HepG2 (cell line): Measurements from ENCODE around the gene WDCP. TPM values are rescaled to one million over a fixed set of nuclear protein-coding genes. Genes with fewer than 3 reads are reported as not detected.

Source experiments
- EZH2 ChIP-seq: conservative IDR thresholded peaks from 2 replicates; pipeline ENCODE4 v1.6.1; 2012; ENCODE audit warnings: mild to moderate bottlenecking, low read depth, low read length, moderate library complexity
- FOXK1 ChIP-seq: sonication (generic); formaldehyde crosslinking; IDR thresholded peaks from 2 replicates; pipeline ENCODE4 v1.4.0; 2020; ENCODE audit warnings: low read depth, missing genetic modification reagents, borderline replicate concordance
- RBFOX2 ChIP-seq: fragments of 200-400 bp; formaldehyde crosslinking; IDR thresholded peaks from 2 replicates; pipeline ENCODE4 v1.6.1; 2017; ENCODE audit warnings: low read depth, mild to moderate bottlenecking, low read length
- TBL1XR1 ChIP-seq: fragments of 150-350 bp; IDR thresholded peaks from 2 replicates; pipeline ENCODE4 v1.6.1; 2014; ENCODE audit warnings: borderline replicate concordance, low read length; ENCODE audit not compliant: partially characterized antibody
- TRIM24 ChIP-seq: sonication (generic); formaldehyde crosslinking; IDR thresholded peaks from 2 replicates; pipeline ENCODE4 v1.8.0; 2022; ENCODE audit warnings: mild to moderate bottlenecking, missing genetic modification reagents
- YEATS2 ChIP-seq: sonication (generic); formaldehyde crosslinking; IDR thresholded peaks from 2 replicates; pipeline ENCODE4 v1.4.0; 2020; ENCODE audit warnings: missing genetic modification reagents, borderline replicate concordance
- ZIK1 ChIP-seq: sonication (generic); formaldehyde crosslinking; IDR thresholded peaks from 2 replicates; pipeline ENCODE4 v1.5.0; 2020; ENCODE audit warnings: mild to moderate bottlenecking, low read depth, missing genetic modification reagents, borderline replicate concordance
- ZNF607 ChIP-seq: sonication (generic); formaldehyde crosslinking; IDR thresholded peaks from 2 replicates; pipeline ENCODE4 v1.5.1; 2020; ENCODE audit warnings: missing genetic modification reagents, mild to moderate bottlenecking, borderline replicate concordance
- polyA plus RNA-seq, 8 experiments: library from polyadenylated mRNA; depleted of rRNA in 3 of 8; stranded (reverse) in 7 of 8; unstranded in 1 of 8; fragments of >200 nt; fragmentation: Illumina TruSeq in 4 of 8; extraction: Trizol in 4 of 8; gene quantifications; 2 replicates each; pipeline versions ENCODE4 v1.2.1 to v1.2.3, GENCODE V29; 2011 to 2016; ENCODE audit warnings: low read depth in 4 of 8, missing spikeins in 1 of 8, mixed read lengths in 1 of 8; ENCODE audit not compliant: insufficient read depth in 1 of 8
- total RNA-seq, 5 experiments: library from RNA; depleted of rRNA; stranded (reverse); fragments of >200 nt; fragmentation: Illumina TruSeq; extraction: Trizol; gene quantifications; 2 replicates each; pipeline ENCODE4 v1.2.3, GENCODE V29; 2016; ENCODE audit warnings: low read depth in 1 of 5
- TF ChIP-seq, protein P1 (sequence below): sonication (generic); formaldehyde crosslinking; IDR thresholded peaks from 2 replicates; pipeline ENCODE4 v1.4.0; 2020; ENCODE audit warnings: mild to moderate bottlenecking, missing genetic modification reagents
- TF ChIP-seq, protein P2 (sequence below): sonication (generic); formaldehyde crosslinking; IDR thresholded peaks from 2 replicates; pipeline ENCODE4 v1.4.0; 2020; ENCODE audit warnings: missing genetic modification reagents
- TF ChIP-seq, protein P3 (sequence below): sonication (generic); formaldehyde crosslinking; IDR thresholded peaks from 2 replicates; pipeline ENCODE4 v1.5.0; 2020; ENCODE audit warnings: missing genetic modification reagents
- TF ChIP-seq, protein P4 (sequence below): sonication (generic); formaldehyde crosslinking; IDR thresholded peaks from 2 replicates; pipeline ENCODE4 v1.4.0; 2020; ENCODE audit warnings: mild to moderate bottlenecking, missing genetic modification reagents
- TF ChIP-seq, protein P5 (sequence below): sonication (generic); formaldehyde crosslinking; IDR thresholded peaks from 2 replicates; pipeline ENCODE4 v1.8.0; 2023; ENCODE audit warnings: mild to moderate bottlenecking, missing genetic modification reagents

Gene WDCP
- total and polyA plus RNA-seq, 2 of the 13 experiments (the other 11 are each of a cell fraction or from before 2014, with no cell fraction given), result 17.4 to 22.6 TPM

DNA sequence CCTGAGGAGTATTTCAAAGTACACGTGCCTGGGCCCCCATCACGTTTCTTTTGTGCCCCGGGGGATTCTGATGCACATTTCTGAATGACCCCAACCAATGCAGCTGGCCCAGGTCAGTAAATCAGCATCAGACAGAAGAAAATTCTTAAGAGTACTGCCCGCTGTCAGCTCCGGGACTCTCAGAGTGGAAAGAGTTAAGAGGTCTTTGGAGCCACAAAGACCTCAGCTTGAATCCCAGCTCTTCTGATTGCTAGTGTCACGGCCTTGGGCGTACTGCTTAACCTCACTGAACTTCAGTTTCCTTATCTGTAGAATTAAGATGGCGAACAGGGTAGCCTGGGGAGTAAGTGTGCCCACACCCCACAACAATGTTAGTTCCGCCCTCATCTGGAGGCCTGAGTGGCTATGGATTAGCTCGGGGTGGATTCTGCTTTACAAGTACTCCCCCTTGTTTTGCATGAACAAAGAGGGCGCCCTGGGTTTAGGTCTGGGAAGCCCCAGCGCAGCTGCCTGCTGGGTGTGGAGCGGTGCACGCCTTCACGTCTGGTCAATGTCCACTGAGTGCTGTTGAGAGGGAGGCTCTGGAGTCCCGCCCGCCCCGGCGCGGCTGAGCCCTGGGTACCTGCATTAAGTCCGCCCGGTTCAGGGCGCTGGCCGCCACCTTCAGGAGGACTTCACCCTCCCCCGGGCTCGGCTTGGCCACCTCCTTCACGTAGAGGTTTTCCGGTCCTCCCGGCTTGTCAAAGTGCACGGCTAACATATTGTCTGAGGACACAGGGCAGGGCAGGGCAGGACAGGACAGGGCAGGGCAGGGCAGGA lies 36.6 kb upstream of the WDCP start (continued):
- TF ChIP-seq, protein P1, sequence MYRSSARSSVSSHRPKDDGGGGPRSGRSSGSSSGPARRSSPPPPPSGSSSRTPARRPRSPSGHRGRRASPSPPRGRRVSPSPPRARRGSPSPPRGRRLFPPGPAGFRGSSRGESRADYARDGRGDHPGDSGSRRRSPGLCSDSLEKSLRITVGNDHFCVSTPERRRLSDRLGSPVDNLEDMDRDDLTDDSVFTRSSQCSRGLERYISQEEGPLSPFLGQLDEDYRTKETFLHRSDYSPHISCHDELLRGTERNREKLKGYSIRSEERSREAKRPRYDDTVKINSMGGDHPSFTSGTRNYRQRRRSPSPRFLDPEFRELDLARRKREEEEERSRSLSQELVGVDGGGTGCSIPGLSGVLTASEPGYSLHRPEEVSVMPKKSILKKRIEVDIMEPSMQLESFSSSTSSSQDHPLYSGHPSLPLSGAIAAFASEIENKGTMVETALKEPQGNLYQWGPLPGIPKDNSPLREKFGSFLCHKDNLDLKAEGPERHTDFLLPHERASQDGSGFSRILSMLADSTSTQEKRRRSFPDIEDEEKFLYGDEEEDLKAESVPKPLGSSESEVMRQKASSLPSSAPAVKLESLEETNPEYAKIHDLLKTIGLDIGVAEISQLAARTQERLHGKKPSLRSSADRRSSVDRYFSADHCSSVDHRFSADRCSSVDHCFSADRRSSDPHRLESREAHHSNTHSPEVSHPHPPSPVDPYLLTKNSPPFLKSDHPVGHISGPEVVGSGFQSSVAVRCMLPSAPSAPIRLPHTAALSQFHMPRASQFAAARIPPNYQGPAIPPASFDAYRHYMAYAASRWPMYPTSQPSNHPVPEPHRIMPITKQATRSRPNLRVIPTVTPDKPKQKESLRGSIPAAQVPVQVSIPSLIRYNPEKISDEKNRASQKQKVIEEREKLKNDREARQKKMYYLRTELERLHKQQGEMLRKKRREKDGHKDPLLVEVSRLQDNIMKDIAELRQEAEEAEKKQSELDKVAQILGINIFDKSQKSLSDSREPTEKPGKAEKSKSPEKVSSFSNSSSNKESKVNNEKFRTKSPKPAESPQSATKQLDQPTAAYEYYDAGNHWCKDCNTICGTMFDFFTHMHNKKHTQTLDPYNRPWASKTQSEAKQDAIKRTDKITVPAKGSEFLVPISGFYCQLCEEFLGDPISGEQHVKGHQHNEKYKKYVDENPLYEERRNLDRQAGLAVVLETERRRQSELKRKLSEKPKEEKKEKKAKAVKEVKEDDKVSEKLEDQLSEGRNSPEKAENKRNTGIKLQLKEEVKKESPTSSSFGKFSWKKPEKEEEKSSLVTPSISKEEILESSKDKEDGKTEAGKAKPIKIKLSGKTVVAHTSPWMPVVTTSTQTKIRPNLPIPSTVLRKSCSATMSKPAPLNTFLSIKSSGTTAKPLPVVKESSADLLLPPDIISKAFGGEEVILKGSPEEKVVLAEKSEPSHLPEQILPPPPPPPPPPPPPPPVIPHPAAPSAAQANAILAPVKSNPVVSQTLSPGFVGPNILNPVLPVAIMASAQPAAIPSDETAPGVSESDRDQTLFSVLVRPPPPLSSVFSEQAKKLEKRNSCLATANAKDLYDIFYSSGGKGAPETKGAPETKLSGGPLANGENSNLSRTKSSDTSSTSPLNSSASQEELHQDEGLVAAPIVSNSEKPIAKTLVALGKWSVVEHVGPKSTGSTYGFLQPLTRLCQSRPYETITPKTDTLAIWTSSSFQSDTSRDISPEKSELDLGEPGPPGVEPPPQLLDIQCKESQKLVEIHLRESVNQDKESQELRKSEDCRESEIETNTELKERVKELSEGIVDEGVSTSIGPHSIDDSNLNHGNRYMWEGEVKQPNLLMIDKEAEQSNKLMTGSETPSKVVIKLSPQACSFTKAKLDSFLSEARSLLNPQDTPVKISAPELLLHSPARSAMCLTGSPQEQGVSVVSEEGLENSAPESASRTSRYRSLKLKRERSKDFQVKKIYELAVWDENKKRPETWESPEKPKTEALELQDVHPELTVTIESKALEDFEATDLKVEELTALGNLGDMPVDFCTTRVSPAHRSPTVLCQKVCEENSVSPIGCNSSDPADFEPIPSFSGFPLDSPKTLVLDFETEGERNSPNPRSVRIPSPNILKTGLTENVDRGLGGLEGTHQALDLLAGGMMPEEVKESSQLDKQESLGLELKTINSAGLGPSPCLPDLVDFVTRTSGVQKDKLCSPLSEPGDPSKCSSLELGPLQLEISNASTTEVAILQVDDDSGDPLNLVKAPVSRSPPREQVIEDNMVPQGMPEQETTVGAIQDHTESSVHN, result 0 out of 2 replicates have a peak, but pooled peaks have one; percentile 53
- TF ChIP-seq FOXK1 (CRISPR knock-in tag), result peak; percentile 50; the same call in 1 of the 2 replicates
- TF ChIP-seq YEATS2 (CRISPR knock-in tag), result peak; percentile 76
- no peak for TF ChIP-seq TRIM24 (CRISPR knock-in tag)
- no peak for TF ChIP-seq EZH2
- TF ChIP-seq, protein P2, sequence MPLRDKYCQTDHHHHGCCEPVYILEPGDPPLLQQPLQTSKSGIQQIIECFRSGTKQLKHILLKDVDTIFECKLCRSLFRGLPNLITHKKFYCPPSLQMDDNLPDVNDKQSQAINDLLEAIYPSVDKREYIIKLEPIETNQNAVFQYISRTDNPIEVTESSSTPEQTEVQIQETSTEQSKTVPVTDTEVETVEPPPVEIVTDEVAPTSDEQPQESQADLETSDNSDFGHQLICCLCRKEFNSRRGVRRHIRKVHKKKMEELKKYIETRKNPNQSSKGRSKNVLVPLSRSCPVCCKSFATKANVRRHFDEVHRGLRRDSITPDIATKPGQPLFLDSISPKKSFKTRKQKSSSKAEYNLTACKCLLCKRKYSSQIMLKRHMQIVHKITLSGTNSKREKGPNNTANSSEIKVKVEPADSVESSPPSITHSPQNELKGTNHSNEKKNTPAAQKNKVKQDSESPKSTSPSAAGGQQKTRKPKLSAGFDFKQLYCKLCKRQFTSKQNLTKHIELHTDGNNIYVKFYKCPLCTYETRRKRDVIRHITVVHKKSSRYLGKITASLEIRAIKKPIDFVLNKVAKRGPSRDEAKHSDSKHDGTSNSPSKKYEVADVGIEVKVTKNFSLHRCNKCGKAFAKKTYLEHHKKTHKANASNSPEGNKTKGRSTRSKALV (CRISPR knock-in tag), result peak; percentile 80
- peak; percentile 93 for TF ChIP-seq RBFOX2
- 0 out of 2 replicates have a peak, but pooled peaks have one; percentile 30 for TF ChIP-seq ZNF607
- TF ChIP-seq, protein P3, sequence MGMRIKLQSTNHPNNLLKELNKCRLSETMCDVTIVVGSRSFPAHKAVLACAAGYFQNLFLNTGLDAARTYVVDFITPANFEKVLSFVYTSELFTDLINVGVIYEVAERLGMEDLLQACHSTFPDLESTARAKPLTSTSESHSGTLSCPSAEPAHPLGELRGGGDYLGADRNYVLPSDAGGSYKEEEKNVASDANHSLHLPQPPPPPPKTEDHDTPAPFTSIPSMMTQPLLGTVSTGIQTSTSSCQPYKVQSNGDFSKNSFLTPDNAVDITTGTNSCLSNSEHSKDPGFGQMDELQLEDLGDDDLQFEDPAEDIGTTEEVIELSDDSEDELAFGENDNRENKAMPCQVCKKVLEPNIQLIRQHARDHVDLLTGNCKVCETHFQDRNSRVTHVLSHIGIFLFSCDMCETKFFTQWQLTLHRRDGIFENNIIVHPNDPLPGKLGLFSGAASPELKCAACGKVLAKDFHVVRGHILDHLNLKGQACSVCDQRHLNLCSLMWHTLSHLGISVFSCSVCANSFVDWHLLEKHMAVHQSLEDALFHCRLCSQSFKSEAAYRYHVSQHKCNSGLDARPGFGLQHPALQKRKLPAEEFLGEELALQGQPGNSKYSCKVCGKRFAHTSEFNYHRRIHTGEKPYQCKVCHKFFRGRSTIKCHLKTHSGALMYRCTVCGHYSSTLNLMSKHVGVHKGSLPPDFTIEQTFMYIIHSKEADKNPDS (CRISPR knock-in tag), result no peak
- no peak for TF ChIP-seq TBL1XR1
- TF ChIP-seq, protein P4, sequence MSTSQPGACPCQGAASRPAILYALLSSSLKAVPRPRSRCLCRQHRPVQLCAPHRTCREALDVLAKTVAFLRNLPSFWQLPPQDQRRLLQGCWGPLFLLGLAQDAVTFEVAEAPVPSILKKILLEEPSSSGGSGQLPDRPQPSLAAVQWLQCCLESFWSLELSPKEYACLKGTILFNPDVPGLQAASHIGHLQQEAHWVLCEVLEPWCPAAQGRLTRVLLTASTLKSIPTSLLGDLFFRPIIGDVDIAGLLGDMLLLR (CRISPR knock-in tag), result peak; percentile 14
- 0 out of 2 replicates have a peak, but pooled peaks have one; percentile 61 for TF ChIP-seq ZIK1
- TF ChIP-seq, protein P5, sequence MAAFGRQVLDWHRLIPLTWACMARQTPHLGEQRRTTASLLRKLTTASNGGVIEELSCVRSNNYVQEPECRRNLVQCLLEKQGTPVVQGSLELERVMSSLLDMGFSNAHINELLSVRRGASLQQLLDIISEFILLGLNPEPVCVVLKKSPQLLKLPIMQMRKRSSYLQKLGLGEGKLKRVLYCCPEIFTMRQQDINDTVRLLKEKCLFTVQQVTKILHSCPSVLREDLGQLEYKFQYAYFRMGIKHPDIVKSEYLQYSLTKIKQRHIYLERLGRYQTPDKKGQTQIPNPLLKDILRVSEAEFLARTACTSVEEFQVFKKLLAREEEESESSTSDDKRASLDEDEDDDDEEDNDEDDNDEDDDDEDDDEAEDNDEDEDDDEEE, result peak; percentile 96
